Fibroblast of skin of left biceps (primary cell): Measurements from ENCODE around the gene RAB3C.

Experiments used
- DNase-seq, 2 experiments: peaks; one replicate each; pipeline ENCODE4 v3.0.0-alpha.2; 2013; ENCODE audit warnings: low read depth in 2 of 2

The RAB3C gene

DNA sequence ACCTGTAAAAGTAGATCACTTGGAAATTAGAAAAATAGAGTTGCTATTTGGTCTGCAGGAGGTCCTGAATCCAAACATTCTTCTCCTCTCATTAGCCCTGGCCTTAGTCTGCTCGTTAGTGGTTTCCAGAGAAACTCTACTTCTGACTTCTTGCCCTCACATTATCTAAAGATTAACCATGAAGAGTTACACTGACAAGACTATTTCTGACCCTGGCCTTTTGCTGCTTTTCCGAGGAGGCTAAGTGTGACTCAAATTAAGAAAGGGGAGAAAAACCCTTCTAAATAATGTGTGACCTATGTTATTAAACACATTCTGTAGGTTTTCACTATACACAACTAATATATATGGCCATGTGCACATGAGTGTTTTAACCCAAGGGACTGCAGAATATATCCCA lies 302.4 kb downstream of the RAB3C start:
- DNase-seq, result no peak

DNA sequence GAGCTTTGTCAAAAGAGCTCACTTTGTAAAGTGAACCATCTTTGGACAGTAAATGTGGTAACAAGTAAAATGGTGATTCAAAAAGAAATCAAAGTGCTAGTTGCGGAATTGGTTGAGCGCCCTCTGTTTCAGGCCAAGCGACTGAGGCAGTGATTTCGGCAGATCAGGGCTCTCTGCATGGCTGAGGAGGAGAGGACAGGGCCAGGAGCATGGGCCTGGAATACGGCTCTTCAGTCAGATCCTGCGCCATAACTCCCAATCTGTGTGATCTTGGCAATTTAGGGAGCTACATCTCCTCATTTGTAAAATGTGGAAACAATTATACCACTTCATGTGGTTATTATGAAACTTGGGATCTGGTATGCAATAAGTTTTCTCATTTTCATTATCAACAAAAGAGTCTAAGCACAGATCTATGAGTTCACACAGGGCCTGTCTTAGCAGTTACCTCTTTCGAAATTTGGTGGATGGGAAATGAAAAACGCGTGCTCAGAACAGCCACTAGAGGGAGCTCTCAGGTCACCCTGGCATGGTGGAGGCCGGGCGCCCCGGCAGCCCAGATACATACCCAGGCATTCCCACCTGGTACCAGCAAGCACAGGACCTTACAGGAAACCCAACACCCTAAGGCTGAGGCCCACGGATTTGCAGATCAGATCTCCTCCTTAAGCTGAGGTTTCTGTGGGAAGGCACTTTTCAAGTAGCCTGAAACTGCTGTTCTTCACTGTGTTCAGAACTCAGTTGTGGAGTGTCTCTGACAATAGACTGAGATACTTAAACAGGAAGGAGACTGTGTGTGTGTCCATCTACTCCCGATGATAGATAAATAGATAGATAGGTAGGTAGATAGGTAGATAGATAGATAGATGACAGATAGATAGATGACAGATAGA lies 303.7 kb downstream of the RAB3C start:
- DNase-seq, result peak in 1 of 2 experiments; percentile 20

DNA sequence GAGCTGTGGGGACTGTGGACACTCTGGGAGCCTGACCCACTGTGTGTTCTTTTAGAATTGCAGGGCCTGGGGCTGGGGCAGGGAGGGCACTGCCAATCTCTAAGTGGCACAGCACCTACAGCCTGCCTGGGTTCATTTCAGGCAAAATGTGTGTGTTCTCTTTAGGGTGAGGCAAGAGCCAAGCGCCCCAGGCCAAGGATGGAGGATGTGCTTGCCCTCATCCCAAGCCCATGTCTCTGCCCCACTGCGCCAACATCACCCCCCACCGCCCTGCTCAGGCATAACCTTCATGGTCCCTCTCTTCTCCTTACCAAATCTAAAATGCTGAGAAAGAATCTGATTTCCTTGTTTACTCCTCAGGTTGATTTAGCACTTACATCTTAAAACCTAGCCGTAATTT lies 304.4 kb downstream of the RAB3C start:
- DNase-seq, result no peak

DNA sequence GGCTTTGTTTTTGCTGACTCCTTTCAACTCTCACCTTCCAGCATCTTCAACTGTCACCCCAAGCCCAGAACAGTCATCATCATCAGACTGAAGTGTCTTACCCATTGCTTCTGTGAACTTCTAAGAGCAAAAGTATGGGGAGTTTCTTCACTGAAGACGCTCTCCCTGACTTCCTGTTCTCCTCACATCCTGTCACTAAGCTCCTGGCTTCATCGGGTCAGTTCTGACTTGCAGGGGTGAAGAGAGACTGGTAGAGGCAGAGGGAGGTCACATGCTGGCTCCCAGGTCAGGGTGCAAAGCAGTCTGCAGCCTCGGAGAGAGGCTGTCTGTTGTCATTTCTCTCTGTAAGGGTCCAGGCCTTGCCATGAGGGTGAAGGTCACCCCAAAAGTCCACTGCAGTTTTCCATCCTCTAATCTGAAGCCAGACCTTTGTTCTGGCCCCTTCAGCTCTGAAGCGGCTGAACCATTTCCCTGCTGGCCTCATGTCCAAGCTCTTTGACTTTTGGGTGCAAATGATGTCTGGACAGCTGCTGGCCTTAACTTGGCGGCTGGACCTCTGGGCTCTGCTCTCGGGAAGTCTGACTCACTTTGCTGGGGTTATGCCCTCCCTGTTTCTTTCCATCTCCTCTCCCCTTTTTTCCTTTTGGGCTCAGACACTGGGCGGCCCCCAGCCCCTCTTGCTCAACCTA lies 305.0 kb downstream of the RAB3C start:
- DNase-seq, result no peak

DNA sequence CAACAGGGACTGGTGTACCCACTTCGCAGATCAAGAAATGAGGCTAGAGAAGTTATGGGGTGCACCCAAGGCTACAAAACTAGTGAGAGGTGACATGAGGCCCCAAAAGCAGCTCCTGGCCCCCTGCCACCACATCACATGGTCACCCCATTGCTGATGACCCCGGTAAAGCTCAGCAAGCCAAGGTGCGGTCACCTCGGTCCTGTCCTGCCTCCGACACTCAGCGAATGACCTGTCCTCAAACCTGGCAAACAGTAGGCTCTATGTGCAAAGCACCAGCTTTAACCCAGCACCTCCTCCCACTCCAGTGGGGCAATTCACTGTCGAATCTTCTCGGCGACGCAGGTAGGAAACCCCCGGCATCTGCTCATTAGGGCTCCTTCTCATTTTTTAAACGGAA lies 307.4 kb downstream of the RAB3C start:
- no peak for DNase-seq

DNA sequence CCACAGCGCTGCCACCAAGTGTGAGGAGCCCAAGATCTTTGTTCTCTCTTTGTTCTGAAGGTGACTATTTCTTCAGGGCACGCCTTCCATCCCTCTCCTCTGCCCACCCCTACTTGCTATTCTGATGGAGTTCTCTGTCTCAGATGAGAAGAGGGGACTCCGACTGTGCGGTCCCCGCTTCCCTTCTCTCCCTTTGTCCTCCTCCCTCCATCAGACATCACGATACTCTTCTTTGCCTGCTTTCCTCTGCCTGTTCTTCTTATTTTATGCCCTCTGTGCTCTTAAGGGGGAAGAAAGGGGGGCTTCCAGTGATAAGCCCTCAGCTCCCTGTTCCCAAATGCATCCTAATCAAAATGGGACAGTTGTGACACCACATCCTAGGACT lies 307.8 kb downstream of the RAB3C start:
- DNase-seq, result no peak

DNA sequence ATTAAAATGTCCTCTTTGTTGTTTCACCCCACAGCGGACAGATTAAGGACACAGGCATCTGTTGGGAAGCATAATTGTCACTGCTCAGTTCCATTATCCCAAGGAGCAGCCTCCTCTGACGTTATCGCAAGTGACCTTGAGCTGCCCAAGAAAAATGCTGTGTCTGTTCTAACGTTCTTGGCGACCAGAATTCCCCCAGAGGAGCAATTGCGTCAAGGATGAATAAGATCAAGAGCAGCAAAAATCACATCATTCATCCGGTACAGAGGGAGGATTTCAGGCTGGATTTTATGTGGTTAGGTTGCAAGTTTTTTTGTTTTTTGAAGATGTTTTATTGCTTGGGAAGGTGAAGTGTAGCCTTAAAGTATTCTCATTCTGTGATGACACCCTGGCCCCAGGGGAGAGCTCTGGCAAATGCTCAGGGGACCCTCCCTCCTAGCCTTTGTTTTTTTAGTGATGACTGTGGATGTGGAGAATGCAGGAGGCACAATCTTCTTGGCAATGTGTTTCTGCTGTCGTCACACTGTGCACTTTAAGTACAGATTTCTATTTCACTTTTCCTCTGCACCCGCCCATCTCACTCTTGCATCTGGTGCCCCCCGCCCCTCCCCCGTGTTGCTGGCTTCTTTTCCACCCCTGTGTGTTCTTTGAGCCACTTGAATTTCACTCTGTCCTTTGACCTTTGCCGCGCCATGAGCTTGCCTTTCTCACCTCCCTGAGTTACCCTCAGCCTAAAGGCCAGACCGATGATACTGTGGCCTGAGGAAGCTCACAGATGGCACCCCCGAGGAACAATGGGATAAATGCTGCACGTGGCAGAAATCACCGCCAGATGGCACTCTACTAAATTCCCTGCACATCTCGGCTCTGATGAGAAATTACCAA lies 308.5 kb downstream of the RAB3C start:
- DNase-seq, result peak; percentile 64 to 74

DNA sequence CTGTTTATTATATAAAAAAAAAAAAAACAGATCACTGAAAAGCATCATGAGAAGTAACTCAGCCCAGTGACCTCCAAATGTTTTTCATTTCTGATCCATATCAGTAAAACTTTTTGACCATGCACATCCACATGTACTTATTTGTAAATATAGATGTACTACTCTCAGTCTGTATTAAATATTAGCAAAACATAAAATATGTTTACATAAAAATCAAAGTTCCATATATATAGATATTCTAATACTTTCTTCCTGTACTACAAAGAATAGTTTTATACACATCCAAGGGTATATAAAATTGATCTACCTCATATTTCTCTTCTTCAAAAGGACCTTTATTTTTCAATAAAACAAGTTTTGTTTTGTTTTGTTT lies 309.1 kb downstream of the RAB3C start:
- no peak for DNase-seq

DNA sequence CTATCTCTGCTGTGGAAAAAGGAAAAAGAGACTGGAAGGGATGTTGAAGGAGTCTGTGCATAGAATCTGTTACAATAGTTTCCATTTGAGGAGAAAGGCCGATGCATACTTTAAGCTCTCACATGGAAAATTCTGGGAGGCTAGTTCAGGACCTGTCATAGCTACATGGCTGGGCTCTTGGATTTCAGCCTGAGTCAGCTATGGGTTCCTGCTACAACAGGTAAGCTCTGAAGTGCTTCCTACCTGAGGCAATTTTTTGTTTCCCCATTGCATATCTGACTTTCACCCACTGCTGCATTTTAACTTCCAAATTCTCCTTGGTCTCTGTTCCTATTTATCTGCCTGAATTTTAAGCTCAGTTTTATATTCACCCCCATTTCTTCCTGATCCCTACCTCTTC lies 310.7 kb downstream of the RAB3C start:
- no peak for DNase-seq

DNA sequence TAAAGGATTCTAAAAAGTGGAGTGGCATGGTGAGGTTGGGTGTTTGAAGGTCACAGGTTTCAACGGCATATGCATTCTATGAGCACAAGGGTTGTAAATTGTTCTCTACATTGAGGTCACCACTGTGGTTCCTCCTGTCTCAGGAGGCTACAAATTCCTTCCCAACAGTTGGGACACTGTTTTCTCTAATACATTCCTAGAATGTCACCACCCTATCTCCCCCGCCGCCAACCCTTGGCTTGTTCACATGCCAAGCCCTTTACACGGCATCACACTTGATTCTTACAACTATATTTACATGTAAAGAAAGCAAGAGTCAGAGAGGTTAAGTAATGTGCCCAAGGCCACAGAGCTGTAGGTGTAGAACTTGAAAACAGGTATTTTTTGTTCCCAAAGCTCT lies 315.1 kb downstream of the RAB3C start:
- DNase-seq, result no peak

DNA sequence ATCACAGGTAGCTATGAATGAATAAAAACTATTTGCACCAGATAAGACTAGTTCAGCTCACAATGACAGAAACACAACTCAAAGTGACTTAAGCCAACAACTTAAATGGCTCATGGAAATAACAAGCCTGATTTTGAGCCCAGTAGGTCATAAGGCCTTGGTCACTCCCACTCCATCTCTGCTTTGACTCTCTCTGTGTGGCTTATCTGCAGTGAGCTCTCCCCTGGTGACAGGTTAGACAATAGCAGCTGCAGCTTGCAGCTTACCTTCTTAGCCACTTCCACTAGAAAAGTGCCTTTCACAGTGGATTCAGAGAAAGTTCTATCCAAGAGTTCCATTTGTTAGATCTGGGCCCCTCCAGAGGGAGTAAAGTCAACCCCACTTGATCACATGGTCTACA lies 315.7 kb downstream of the RAB3C start:
- no peak for DNase-seq

DNA sequence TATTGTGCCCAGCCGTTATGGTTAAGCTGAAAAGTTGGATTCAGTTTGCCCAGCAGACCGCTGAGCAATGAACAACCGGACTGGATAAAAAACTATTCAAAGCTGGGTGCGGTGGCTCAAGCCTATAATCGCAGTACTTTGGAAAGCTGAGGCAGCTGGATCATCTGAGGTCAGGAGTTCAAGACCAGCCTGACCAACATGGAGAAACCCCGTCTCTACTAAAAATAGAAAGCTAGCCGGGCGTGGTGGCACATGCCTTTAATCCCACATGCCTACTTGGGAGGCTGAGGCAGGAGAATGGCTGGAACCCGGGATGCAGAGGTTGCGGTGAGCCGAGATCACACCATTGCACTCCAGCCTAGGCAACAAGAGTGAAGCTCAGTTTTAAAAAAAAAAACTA lies 318.4 kb downstream of the RAB3C start:
- DNase-seq, result no peak

DNA sequence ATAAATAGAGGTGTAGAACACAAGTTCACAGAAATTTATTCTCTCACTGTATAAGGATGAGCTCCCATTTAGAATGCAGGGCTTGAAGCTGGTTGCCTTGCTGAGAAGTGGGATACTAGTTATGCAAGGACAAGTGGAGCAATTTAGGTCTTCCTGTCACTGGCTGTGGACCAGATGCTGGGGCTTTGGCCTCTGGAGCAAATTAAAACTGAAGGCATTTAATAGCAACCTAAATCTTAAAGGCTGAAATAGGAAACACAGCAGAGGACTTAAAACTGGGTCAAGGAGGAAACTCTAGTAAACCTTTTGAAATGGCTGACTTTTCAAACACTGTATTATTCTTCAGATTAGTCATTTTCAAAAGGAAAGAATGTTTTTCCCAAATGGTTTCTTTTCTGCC lies 319.4 kb downstream of the RAB3C start:
- DNase-seq, result no peak

DNA sequence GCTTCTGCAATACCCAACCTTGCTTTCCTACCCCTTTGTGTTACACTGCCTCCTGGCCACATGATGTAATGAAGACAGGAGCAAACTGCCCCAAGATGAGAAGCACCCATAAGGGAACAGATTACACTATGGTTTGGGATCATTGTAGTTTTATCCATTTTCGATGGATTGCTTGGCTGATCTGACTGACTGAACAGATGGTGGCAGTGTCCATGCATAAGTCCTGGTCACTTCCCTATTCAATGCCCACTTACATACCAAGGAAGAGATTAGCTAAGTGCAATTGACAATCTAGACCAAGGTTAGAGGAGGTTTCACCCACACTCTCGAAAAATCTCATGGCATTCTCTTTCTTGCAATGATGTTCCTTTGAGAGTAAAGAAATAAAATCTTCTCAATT lies 319.9 kb downstream of the RAB3C start:
- DNase-seq, result no peak

DNA sequence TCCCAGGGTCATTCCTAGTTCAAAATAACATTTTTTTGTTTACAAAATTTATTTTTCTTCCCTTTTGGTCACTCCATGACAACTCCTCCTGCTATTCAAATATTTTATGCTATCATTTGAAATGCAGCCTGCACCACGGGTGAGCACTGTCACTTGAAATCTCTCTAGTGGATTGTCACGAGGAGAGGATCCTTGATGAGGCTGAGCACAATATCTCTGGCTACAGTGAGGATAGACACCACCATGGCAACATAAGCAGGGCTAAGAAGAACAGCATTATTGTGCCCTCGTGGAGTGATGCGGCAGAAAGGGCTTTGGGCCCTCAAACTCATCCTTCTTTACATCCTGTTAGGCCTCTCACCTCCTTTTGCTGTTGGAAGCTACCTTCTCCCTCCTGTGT lies 321.9 kb downstream of the RAB3C start:
- no peak for DNase-seq

DNA sequence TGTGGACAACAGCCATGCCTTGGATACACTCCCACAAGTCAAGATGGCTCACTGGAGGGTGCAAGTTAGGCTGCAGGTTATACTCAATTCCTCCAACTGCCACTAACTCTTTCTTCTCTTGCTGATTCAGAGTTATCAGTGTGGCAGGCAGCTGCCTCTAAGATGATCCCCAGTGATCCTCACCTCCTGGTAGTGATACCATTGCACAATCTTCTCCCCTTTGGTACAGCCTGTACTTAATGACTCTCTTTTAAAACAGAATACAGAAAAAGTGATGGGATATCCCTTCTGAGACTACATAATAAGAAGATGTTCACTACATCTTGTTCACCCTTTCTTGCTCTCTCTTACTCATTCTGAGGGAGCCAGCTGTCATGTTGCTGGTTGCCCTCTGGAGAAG lies 323.1 kb downstream of the RAB3C start:
- no peak for DNase-seq
